CD4-positive, alpha-beta T cell treated with Interleukin-15 for 1 hour (primary cell): ENCODE results near the gene AGMO.

ENCODE experiments used
- DNase-seq: peaks from one replicate; pipeline ENCODE4 v3.0.0-alpha.2; 2020

The AGMO gene

GRCh38 chr7:15494711-15495110, 67.1 kb downstream of the AGMO start:
- no peak for DNase-seq

GRCh38 chr7:15491361-15491760, 70.5 kb downstream of the AGMO start:
- DNase-seq: no peak

GRCh38 chr7:15490291-15490690, 71.5 kb downstream of the AGMO start:
- DNase-seq: no peak

GRCh38 chr7:15489861-15490260, 72.0 kb downstream of the AGMO start:
- no peak for DNase-seq

- no peak for DNase-seq
Measured at GRCh38 chr7:15489383-15489782, 72.4 kb downstream of the AGMO start.

GRCh38 chr7:15488401-15488800, 73.4 kb downstream of the AGMO start:
- no peak for DNase-seq

GRCh38 chr7:15487896-15488295, 73.9 kb downstream of the AGMO start:
- DNase-seq: no peak

GRCh38 chr7:15485998-15486397, 75.8 kb downstream of the AGMO start:
- DNase-seq: no peak

- DNase-seq: no peak
Measured at GRCh38 chr7:15485431-15485830, 76.4 kb downstream of the AGMO start.

- DNase-seq: no peak
Measured at GRCh38 chr7:15481132-15481531, 80.7 kb downstream of the AGMO start.

GRCh38 chr7:15478401-15478800, 83.4 kb downstream of the AGMO start:
- no peak for DNase-seq

GRCh38 chr7:15476531-15476918, 85.3 kb downstream of the AGMO start:
- DNase-seq: no peak

GRCh38 chr7:15475808-15476530, 85.8 kb downstream of the AGMO start:
- no peak for DNase-seq

GRCh38 chr7:15471669-15471950, 90.2 kb downstream of the AGMO start:
- DNase-seq: no peak

- no peak for DNase-seq
Measured at GRCh38 chr7:15470825-15471668, 90.8 kb downstream of the AGMO start.

- DNase-seq: no peak
Measured at GRCh38 chr7:15464667-15465121, 97.1 kb downstream of the AGMO start.

GRCh38 chr7:15463801-15464666, 97.8 kb downstream of the AGMO start:
- no peak for DNase-seq

GRCh38 chr7:15462721-15463389, 99.0 kb downstream of the AGMO start:
- DNase-seq: no peak

- DNase-seq: no peak
Measured at GRCh38 chr7:15461576-15461975, 100.2 kb downstream of the AGMO start.

- DNase-seq: no peak
Measured at GRCh38 chr7:15459018-15459615, 102.7 kb downstream of the AGMO start.

GRCh38 chr7:15457990-15458955, 103.5 kb downstream of the AGMO start:
- no peak for DNase-seq
